ENCODE data around the gene TTL.
"Not testable (repeated sequence)": the region's sequence is repeated elsewhere in the genome, so short reads cannot be mapped to it uniquely, and the experiment has no call there.

DNA sequence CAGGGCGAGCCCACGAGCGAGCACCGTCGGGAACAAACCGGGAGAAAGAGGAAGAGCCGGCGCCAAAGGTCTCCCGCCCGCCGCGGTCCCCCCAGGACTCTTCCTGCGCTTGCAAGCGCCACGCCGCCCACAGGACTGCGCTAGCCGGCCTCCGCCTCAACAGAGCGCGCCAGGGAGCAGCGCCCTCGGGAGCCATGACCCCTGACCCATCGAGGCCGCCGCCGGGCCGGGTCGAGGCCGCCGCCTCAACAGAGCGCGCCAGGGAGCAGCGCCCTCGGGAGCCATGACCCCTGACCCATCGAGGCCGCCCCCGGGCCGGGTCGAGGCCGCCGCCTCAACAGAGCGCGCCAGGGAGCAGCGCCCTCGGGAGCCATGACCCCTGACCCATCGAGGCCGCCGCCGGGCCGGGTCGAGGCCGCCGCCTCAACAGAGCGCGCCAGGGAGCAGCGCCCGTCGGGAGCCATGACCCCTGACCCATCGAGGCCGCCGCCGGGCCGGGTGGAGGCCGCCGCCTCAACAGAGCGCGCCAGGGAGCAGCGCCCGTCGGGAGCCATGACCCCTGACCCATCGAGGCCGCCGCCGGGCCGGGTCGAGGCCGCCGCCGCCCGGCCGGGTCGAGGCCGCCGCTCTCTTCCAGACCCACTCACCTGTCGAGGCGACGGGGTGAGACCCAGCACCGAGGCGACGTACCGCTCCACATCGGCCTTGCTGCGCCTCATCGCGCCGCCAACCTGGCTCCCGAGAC, 49.0 kb upstream of the TTL start:
- TF ChIP-seq, protein P1, sequence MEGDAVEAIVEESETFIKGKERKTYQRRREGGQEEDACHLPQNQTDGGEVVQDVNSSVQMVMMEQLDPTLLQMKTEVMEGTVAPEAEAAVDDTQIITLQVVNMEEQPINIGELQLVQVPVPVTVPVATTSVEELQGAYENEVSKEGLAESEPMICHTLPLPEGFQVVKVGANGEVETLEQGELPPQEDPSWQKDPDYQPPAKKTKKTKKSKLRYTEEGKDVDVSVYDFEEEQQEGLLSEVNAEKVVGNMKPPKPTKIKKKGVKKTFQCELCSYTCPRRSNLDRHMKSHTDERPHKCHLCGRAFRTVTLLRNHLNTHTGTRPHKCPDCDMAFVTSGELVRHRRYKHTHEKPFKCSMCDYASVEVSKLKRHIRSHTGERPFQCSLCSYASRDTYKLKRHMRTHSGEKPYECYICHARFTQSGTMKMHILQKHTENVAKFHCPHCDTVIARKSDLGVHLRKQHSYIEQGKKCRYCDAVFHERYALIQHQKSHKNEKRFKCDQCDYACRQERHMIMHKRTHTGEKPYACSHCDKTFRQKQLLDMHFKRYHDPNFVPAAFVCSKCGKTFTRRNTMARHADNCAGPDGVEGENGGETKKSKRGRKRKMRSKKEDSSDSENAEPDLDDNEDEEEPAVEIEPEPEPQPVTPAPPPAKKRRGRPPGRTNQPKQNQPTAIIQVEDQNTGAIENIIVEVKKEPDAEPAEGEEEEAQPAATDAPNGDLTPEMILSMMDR (IDR thresholded peaks at IDR 0.05), result not testable (repeated sequence)
- TF ChIP-seq POLR2A (IDR thresholded peaks at IDR 0.05), result not testable (repeated sequence)
